Ishikawa (cell line): ENCODE results near the gene PTPN22.

Source experiments
- CEBPB ChIP-seq: IDR thresholded peaks from 2 replicates; pipeline ENCODE4 v1.6.1; 2012
- EP300 ChIP-seq: IDR thresholded peaks from 2 replicates; pipeline ENCODE4 v1.6.1; 2012; ENCODE audit warnings: borderline replicate concordance
- FOXM1 ChIP-seq: IDR thresholded peaks from 2 replicates; pipeline ENCODE4 v1.6.1; 2012; ENCODE audit warnings: low read depth, borderline replicate concordance
- RAD21 ChIP-seq: IDR thresholded peaks from 2 replicates; pipeline ENCODE4 v1.6.1; 2012; ENCODE audit warnings: low read depth
- TAF1 ChIP-seq: IDR thresholded peaks from 2 replicates; pipeline ENCODE4 v1.6.1; 2012; ENCODE audit warnings: low read depth, mild to moderate bottlenecking
- TCF12 ChIP-seq: IDR thresholded peaks from 2 replicates; pipeline ENCODE4 v1.6.1; 2012; ENCODE audit warnings: low read depth
- YY1 ChIP-seq: IDR thresholded peaks from 2 replicates; pipeline ENCODE4 v1.6.1; 2012; ENCODE audit warnings: low read depth
- TF ChIP-seq, protein P1 (sequence below): IDR thresholded peaks from 2 replicates; pipeline ENCODE4 v1.6.1; 2012
- TF ChIP-seq, protein P2 (sequence below): IDR thresholded peaks from 2 replicates; pipeline ENCODE4 v1.6.1; 2012
- TF ChIP-seq, protein P3 (sequence below): IDR thresholded peaks from 2 replicates; pipeline ENCODE4 v1.6.1; 2012; ENCODE audit warnings: low read depth, mild to moderate bottlenecking

DNA sequence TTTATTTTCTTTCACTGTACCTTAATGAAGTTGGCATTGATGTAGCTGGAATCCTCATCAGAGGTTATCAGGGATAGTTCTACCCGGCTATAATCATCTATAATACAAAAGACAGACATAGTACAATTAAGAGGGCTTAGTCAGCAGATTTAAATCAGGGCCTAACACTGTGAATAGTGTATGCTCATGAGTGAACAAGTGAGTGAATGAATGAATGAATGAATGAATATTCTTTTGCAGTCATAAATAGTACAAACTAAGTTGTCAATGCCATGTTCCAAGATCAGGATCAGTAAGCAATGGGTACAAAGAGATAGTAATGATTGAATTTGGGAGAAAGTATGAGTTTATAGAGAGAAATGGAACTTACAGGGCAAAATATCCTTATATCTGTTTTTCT is 12.5 kb downstream of the PTPN22 start:
- TF ChIP-seq, protein P1, sequence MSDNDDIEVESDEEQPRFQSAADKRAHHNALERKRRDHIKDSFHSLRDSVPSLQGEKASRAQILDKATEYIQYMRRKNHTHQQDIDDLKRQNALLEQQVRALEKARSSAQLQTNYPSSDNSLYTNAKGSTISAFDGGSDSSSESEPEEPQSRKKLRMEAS: no peak
- TF ChIP-seq TAF1 (no peak), EP300 (no peak), CEBPB (no peak), FOXM1 (no peak), TCF12 (no peak), RAD21 (no peak), YY1 (no peak)
- TF ChIP-seq, protein P2, sequence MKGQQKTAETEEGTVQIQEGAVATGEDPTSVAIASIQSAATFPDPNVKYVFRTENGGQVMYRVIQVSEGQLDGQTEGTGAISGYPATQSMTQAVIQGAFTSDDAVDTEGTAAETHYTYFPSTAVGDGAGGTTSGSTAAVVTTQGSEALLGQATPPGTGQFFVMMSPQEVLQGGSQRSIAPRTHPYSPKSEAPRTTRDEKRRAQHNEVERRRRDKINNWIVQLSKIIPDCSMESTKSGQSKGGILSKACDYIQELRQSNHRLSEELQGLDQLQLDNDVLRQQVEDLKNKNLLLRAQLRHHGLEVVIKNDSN: no peak
- TF ChIP-seq, protein P3, sequence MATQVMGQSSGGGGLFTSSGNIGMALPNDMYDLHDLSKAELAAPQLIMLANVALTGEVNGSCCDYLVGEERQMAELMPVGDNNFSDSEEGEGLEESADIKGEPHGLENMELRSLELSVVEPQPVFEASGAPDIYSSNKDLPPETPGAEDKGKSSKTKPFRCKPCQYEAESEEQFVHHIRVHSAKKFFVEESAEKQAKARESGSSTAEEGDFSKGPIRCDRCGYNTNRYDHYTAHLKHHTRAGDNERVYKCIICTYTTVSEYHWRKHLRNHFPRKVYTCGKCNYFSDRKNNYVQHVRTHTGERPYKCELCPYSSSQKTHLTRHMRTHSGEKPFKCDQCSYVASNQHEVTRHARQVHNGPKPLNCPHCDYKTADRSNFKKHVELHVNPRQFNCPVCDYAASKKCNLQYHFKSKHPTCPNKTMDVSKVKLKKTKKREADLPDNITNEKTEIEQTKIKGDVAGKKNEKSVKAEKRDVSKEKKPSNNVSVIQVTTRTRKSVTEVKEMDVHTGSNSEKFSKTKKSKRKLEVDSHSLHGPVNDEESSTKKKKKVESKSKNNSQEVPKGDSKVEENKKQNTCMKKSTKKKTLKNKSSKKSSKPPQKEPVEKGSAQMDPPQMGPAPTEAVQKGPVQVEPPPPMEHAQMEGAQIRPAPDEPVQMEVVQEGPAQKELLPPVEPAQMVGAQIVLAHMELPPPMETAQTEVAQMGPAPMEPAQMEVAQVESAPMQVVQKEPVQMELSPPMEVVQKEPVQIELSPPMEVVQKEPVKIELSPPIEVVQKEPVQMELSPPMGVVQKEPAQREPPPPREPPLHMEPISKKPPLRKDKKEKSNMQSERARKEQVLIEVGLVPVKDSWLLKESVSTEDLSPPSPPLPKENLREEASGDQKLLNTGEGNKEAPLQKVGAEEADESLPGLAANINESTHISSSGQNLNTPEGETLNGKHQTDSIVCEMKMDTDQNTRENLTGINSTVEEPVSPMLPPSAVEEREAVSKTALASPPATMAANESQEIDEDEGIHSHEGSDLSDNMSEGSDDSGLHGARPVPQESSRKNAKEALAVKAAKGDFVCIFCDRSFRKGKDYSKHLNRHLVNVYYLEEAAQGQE: no peak
